SKM-1 treated with dmso at 0.1 percent for 144 hours (cell line): Measurements from ENCODE around the gene NHSL1.
A peak's percentile ranks its signal among the peaks of the same experiment; 100 is the strongest.

Experiments used
- DNase-seq: peaks from one replicate; lab custom pipeline; 2025; ENCODE audit not compliant: unreplicated experiment; lab: John Stamatoyannopoulos, UW

Gene NHSL1

GRCh38 chr6:138499303-138500018 lies at the start of gene NHSL1:
Gene NHSL1 (minus strand): TSS chr6:138499494. CDS start chr6:138499290, 204 bp downstream.
- peak; percentile 74 for DNase-seq

DNA sequence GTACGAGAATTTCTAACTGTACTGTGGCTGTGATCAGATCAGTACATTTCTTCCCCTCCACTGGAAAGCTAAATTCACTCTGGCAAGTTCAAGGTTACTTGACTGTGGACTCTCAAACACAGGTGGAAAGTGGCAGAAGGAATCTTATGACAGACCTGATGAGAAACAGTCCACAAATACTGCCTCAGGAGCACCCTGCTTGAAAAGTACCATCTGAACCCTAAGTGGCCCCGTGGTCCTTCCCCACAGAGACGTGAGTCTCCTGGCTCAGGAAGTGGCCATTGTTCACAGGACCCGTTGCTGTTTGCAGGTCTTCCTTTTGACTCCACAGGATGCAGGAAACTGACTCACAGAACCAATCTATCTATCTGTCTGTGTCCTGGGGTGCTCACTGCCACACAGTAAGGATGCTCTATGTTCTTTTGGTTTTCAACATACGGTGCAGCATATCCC lies 47.5 kb upstream of the NHSL1 start:
- no peak for DNase-seq

GRCh38 chr6:138545621-138545980 lies 46.3 kb upstream of the NHSL1 start:
- no peak for DNase-seq

DNA sequence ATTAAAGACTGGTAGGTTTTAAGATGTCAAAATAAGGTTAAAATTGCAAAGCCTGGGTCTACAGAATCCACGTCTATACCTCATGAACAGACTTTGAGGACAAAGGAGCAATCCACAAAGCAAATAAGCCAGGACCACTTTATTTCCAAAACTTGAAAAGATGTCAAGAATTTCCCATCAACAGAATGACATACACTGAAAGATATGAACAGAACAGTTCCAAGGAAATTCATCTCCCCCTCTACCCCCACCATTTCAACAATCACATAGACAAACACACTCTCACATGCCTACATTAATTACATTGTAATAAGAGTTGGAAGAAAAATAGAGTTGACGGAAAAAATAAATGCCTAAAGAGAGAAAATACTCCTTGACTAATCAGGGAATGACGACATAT lies 45.2 kb upstream of the NHSL1 start:
- DNase-seq, result no peak

DNA sequence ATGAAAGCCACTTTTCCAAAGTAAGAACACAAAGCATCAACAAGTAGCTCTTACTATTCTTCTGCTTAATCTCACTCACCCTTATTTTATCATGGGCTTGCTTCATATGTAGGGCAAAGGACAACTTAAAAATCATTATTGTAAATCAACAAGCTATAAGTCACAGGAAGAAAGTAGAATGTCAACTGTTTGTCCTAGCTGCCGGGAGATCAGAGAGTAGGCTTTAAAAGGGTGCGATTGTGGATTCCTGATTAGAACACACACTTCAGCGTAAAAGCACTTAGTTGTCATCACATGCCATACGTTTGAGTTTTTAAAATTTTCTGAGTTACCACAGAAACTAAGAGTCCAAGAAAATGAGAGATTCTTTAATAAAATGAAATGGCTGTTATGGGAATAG lies 44.4 kb upstream of the NHSL1 start:
- no peak for DNase-seq

- no peak for DNase-seq
These were observed 42.7 kb upstream of the NHSL1 start for GRCh38 chr6:138541823-138542481.

GRCh38 chr6:138540468-138540867 lies 41.2 kb upstream of the NHSL1 start:
- DNase-seq, result no peak

- no peak for DNase-seq
These were observed 40.6 kb upstream of the NHSL1 start for GRCh38 chr6:138539876-138540275.

DNA sequence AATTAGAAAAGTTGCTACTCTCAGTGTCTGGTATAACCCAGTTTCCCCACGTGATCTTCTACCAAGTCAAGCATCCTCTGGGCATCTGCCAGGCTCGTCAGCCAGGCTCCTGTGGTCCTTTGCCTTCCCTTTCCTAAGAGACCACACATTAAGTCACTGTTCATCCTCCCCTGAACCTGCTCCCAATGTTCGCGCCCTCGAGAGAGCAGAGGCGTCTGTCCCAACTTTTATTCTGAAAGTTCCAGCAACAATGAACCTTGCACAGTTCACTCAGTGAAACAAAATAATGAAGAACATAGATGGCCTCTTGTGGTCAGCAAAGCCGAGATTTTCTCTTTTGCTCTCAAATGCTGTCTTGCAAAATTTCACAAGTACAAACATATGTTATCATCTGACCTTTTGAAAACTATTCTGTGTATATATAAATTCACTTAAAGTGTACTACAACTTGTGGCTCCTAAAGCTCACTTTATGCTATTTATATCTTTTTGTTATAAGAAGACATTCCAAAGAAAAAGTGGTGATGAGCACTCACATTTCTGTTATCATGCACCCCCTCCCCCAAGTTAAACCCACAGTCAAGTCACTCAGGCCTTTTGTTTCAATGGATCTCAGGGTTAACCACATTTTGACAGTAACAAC lies 39.2 kb upstream of the NHSL1 start:
- DNase-seq, result no peak

- DNase-seq, result no peak
These were observed 37.8 kb upstream of the NHSL1 start for GRCh38 chr6:138537106-138537505.

GRCh38 chr6:138535728-138536455 lies 36.6 kb upstream of the NHSL1 start:
- DNase-seq, result no peak

- no peak for DNase-seq
These were observed 34.4 kb upstream of the NHSL1 start for GRCh38 chr6:138533667-138534066.

DNA sequence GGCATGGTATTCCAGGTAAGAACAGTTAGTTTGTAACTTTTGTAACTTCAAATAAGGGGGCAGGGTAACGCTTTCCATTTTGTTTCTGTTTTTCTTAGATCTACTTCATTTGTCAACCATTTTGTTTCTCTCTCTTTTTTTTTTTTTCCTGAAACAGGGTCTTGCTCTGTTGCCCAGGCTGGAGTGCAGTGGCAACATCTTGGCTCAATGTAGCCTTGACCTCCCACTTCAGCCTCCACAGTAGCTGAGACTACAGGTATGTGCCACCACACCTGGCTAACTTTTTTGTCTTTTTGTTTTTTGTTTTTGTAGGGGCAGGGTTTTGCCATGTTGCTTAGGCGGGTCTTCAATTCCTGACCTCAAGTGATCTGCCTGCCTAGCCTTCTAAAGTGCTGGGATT lies 32.1 kb upstream of the NHSL1 start:
- no peak for DNase-seq

DNA sequence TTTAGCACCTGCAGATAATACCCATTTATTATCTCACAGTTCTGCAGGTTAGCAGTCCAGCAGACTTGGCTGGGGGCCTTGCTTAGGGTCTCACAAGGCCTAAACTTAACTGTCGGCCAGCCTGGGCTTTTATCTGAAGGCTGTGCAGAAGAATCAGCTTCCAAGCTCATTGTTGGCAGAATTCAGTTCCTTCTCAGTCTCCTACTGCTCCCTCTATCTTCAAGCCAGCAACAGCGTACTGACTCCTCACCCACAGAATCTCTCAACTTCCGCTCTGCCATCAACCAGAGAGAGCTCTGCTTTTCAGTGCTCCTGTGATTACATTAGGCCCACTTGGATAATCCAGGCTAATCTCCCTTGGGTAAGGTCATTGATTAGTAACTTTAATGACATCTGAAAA lies 30.2 kb upstream of the NHSL1 start:
- DNase-seq, result no peak

- DNase-seq, result no peak
These were observed 29.7 kb upstream of the NHSL1 start for GRCh38 chr6:138528956-138529355.

DNA sequence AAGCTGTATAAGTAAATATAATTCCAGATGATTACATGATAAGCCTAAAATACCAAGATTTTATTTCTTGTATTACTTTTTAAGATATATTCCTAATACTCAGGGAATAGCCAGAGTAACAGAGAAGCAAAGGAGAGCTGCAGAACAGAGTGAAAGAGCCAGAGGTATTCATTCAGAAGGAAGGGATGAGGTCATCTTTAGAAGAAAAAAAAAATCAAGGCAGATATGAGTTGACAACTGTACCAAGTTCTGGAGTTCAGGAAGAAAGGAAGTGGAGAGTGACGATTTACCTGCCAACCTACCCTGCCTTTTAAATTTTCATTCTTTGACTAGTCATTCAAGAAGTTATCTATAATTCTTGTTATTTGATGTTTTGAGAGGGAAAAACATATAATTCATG lies 28.8 kb upstream of the NHSL1 start:
- DNase-seq, result no peak

GRCh38 chr6:138527411-138528088 lies 28.3 kb upstream of the NHSL1 start:
- DNase-seq, result no peak

DNA sequence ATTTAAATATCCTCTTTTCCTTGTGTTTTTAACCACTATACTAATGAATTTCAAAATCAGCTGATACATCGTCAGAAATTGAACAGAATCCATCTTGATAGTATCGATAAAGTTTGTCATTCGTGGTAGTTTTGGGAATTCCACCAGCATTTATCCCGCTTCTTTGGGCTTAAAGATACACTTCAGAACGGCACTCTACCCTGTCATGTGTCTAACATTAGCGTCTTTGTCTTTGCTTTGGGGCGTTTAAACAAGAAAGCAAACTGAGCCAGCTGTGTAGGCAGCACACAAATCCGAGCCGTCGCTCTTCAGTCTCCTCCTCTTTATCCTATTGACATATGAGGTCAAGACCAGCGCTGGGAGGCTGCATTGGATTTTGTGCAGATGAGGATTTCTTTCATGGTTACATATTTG lies 27.5 kb upstream of the NHSL1 start:
- DNase-seq, result no peak

GRCh38 chr6:138525355-138525754 lies 26.1 kb upstream of the NHSL1 start:
- DNase-seq, result no peak

- DNase-seq, result no peak
These were observed 25.2 kb upstream of the NHSL1 start for GRCh38 chr6:138524526-138524925.
